ENCODE measurements around the gene ZNF382.
"Not testable (repeated sequence)": the region's sequence is repeated elsewhere in the genome, so short reads cannot be mapped to it uniquely, and the experiment has no call there.

ZNF382 gene

DNA sequence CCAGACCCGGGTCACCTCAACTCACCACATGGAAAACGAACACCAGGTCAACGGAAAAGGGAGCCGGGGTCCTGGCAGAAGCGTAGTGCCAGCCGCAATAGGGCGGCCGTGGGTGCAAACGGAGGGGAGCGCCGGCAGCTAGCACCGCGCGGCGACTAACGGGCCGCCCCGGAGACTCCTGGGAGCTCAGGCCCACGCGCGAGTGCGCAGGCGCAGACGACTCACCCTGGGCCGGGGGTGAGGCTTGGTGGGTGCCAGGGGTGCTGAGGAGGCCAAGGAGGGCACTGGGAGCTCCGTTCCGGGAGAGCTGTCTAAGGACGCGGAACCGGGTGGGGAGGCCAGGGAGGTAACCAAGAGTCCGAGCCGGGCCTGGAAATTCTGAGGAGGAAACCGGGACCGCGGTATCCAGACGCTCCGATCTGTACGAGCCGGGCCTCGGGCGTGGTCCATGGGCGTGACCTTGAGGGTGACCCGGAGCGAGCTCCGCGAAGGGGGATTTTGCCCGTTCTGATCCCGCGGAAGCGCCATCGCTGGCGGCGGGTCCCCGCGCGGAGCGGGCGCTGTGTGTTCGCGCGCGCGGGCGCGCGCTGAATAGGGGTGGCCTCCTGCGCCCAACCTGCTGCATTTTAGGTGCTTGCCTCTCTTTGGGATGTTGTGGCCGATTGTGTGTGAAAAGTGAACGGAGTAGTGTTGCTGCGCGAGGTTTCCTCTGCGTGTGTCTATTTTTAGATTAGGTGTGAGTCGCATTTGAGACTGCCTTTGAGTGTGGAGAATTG lies at the start of gene ZNF382:
Gene ZNF382 (plus strand): TSS at position 213 of the 776 bp plus-strand sequence. CDS start 4,602 bp downstream, outside the sequence.
- DNase-seq, result peak; percentile 90

- DNase-seq, result no peak
Measured at GRCh38 chr19:36564391-36564790, 40.7 kb upstream of the ZNF382 start.

DNA sequence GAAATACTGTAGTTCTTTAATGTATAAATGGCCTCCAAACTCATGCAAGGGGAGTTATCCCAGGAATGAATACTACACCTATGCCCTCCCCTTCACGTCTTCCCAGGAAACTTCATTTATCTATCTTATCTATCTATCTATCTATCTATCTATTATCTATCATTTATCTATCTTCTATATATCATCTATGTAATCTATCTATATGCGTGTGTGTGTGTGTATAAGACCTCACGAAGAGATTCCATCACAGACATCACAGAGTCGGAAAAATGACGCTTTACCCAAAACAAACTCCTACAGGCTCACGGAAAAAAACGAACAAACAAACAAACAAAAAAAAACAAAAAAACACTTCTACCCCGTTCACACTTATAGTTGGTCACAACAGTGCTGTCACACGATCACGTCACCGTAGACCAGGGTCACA lies 32.5 kb upstream of the ZNF382 start:
- DNase-seq, result no peak

GRCh38 chr19:36573020-36573894 lies 31.9 kb upstream of the ZNF382 start, which contains the start of gene ZNF529:
Gene ZNF529, minus strand, starts transcription at chr19:36573292. Its CDS starts 946 bp downstream, at chr19:36572346.
- DNase-seq, result peak; percentile 85

GRCh38 chr19:36573895-36574720 lies 31.0 kb upstream of the ZNF382 start:
- no peak for DNase-seq

DNA sequence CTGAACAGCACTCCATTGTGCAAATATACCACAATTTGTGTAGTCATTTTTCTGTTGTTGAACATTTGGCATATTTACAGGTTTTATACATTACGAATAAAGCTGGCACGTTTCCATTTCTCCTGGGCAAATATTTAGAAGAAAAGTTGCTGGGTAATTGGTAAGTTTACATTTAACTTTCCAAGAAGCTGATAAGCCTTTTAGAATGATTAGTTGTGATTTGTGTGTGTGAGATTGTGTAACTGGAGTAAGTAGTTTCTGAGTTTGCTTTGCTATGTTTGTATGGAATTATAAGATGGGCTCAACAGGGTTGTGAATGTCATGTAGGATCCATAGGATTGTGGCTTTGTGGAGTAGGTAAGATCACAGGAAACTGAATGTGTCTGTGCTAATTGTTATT lies 30.4 kb upstream of the ZNF382 start:
- DNase-seq, result no peak

DNA sequence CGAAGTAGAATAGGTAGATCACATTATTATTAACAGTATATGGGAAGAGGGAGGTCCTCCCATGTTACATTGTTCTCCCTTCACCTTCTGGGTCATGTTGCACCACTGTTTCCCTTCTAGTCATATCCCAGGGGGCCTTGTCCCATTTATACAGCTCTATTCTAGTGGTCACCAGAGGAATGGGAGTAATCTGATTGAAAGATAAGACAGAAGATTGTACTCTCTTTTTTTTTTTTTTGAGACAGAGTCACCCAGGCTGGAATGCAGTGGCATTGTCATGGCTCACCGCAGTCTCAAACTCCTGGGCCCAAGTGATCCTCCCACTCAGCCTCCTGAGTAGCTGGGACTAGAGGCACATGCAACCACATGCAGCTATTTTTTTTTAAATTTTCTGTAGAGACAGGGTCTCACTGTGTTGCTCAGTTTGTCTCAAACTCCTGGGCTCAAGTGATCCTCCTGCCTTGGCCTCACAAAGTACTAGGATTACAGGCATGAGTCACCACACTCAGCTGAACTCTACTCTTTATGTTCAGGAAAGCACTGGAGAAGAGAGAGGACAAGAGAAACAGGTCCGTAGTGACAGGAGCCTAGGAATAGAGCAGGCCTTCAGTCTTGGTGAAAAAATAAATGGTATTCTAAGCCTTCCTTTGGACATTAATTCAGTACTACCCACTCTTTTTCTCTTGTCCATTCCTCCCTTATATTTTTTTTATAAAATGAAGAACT lies 27.7 kb upstream of the ZNF382 start:
- DNase-seq, result no peak

GRCh38 chr19:36579255-36579654 lies 25.9 kb upstream of the ZNF382 start:
- no peak for DNase-seq

- not testable (repeated sequence) for DNase-seq
Measured at GRCh38 chr19:36602681-36603080, 2.4 kb upstream of the ZNF382 start.

DNA sequence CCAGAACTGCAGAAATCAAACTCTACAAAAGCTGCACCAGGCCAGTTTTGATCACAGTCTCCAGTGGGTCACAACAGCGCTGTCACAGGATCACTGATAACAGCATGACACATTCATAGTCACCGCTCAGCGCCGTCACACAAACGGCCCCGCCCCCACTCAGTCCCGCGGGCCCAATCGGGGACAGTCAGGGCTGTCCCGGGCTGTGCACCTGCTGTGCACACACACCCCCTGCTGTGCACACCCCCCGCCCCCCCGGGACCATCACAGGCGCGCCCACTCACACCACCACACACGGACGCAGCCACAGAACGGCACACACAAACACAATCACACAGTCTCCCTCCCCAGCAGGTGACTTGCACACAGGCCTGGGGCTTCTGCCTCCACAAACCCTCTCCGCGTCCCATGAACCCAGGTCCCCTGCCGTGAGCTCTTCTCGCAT lies 435 bp upstream of the ZNF382 start:
- peak; percentile 91 for DNase-seq

GRCh38 chr19:36605877-36606478 lies 865 bp downstream of the ZNF382 start:
- DNase-seq, result no peak

DNA sequence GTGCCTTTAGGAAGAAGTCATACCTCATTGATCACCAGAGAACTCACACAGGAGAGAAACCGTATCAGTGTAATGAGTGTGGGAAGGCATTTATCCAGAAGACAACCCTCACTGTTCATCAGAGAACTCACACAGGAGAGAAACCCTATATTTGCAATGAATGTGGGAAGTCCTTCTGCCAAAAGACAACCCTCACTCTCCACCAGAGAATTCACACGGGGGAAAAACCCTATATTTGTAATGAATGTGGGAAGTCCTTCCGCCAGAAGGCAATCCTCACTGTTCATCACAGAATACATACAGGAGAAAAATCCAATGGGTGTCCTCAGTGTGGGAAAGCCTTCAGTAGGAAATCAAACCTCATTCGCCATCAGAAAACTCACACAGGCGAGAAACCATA lies 21.9 kb downstream of the ZNF382 start:
- no peak for DNase-seq

DNA sequence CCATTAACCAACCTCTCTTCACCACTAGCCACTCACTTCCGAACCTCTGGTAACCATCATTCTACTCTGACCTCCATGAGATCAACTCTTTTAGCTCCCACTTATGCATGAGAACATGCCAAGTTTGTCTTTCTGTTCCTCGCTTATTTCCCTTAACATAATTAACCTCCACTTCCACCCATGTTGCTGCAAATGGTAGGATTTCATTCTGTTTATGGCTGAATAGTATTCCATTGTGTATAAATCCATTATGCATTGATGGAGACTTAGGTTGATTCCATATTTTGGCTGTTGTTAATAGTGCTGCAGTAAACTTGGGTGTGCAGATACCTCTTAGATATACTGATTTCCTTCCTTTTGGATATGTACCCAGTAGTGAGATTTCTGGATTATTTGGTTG lies 30.2 kb downstream of the ZNF382 start:
- DNase-seq, result no peak

DNA sequence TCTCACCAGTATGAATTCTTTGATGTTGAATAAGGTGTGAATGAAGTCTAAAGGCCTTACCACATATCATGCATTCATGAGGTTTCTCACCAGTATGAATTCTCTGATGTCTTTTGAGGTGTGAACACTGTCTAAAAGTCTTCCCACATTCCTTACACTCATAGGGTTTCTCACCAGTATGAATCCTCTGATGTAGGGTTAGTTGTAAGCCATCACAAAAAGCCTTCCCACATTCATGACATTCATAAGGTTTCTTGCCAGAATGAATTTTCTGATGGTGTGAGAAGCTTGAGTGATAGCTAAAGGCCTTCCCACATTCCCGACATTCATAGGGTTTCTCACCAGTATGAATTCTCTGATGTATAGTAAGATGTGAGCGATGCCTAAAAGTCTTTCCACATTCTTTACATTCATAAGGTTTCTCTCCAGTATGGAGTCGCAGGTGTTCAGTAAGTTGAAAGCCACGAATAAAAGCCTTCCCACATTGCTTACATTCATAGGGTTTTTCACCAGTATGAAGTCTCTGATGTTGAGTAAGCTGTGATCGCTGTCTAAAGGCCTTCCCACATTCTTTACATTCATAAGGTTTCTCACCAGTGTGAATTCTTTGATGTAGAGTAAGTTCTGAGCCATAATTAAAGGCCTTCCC lies 33.9 kb downstream of the ZNF382 start:
- no peak for DNase-seq

GRCh38 chr19:36646746-36647145 lies 41.6 kb downstream of the ZNF382 start:
- DNase-seq, result no peak

- no peak for DNase-seq
Measured at GRCh38 chr19:36652958-36653357, 47.8 kb downstream of the ZNF382 start.

DNA sequence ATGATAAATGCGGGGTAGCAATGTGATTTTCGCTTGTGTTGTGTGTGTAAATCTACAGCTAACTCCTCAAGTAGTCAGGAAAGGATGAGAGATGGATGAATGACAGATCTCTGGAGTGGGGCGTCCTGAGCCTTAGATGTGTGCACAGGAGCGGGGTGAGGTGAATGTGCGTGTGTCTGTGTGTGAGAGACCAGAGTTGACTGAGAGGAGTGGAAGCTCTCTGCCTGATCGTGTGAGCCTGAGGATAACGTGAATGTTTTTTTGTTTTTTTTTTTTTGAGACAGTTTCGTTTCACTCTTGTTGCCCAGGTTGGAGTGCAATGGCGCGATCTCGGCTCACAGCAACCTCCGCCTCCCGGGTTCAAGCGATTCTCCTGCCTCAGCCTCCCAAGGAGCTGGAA lies 60.7 kb downstream of the ZNF382 start:
- no peak for DNase-seq

GRCh38 chr19:36668646-36669045 lies 63.5 kb downstream of the ZNF382 start:
- DNase-seq, result no peak

DNA sequence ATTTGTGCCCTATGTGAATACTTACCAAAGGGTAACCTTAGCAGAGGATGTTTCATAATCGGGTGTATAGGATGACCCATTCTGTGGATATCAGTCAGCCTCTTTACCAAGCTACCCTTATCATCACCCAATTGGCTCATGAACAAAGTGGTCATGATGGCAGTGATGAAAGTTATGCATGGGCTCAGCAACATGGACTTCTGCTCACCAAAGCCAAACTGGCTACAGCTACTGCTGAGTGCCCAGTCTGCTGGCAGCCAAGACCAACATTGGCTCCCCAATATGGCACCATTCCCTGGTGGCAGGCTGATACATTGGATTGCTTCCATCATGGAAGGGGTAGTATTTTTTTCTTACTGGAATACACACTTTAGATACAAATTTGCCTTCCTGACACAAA lies 67.3 kb downstream of the ZNF382 start:
- no peak for DNase-seq

DNA sequence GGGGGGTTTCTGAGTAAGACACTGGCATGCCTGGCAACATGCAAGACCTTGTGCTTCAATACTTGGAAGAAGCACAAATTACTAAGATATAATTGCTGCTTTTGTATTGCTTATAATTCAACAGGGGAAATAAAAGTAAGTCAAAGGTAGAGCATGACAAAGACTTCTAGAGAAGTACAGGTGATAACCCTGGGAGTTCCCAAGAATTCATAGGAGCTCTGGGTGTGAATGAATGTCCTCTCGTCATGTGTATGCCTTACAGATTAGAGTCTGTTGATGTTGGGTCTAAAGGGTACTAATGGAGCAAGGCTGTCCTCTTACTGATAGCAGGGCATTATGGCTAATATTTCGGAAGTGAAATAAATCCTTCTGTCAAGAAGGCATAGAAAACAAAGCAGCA lies 69.1 kb downstream of the ZNF382 start:
- DNase-seq, result no peak

DNA sequence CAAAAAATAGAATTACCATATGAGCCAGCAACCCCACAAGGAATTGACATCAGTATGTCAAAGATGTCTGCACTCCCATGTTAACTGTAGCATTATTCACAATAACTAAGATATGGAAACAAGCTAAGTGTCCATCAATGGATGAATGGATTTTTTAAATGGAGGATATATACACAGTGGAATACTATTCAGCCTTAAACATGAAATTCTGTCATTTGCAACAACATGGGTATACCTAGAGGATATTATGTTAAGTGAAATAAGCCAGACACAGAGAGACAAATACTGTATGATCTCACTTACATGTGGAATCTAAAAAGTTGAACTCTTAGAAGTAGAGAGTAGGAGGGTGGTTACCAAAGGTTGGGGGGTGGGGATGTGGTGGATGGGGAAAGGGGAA lies 74.3 kb downstream of the ZNF382 start:
- no peak for DNase-seq

All from activated naive CD4-positive, alpha-beta T cell treated with Interleukin-2 at 50 U/mL for 16 hours (primary cell).